T-helper 2 cell treated with Interferon-gamma antibody and Interleukin-4, amounts not matched to agents 5 μg/mL and 100 μg/mL, for 36 hours (primary cell): ENCODE data around the gene NRTN.
"Not testable (repeated sequence)": the region's sequence is repeated elsewhere in the genome, so short reads cannot be mapped to it uniquely, and the experiment has no call there.

Experiments
- DNase-seq: peaks from one replicate; pipeline ENCODE4 v3.0.0; 2021; ENCODE audit warnings: low spot score
- H3K27ac Mint-ChIP-seq: one replicate; pipeline ENCODE4 v1.8.0; 2021; ENCODE audit warnings: mild to moderate bottlenecking, mixed read lengths
- H3K27me3 Mint-ChIP-seq: one replicate; pipeline ENCODE4 v1.8.0; 2021; ENCODE audit warnings: low read depth, mixed read lengths
- H3K36me3 Mint-ChIP-seq: one replicate; pipeline ENCODE4 v1.8.0; 2021; ENCODE audit warnings: low read depth, mixed read lengths
- H3K4me1 Mint-ChIP-seq: one replicate; pipeline ENCODE4 v1.8.0; 2021; ENCODE audit warnings: low read depth, mixed read lengths
- H3K4me3 Mint-ChIP-seq: one replicate; pipeline ENCODE4 v1.8.0; 2022; ENCODE audit warnings: mild to moderate bottlenecking, moderate library complexity, mixed read lengths
- H3K9me3 Mint-ChIP-seq: one replicate; pipeline ENCODE4 v1.8.0; 2021; ENCODE audit warnings: mixed read lengths

NRTN gene

DNA sequence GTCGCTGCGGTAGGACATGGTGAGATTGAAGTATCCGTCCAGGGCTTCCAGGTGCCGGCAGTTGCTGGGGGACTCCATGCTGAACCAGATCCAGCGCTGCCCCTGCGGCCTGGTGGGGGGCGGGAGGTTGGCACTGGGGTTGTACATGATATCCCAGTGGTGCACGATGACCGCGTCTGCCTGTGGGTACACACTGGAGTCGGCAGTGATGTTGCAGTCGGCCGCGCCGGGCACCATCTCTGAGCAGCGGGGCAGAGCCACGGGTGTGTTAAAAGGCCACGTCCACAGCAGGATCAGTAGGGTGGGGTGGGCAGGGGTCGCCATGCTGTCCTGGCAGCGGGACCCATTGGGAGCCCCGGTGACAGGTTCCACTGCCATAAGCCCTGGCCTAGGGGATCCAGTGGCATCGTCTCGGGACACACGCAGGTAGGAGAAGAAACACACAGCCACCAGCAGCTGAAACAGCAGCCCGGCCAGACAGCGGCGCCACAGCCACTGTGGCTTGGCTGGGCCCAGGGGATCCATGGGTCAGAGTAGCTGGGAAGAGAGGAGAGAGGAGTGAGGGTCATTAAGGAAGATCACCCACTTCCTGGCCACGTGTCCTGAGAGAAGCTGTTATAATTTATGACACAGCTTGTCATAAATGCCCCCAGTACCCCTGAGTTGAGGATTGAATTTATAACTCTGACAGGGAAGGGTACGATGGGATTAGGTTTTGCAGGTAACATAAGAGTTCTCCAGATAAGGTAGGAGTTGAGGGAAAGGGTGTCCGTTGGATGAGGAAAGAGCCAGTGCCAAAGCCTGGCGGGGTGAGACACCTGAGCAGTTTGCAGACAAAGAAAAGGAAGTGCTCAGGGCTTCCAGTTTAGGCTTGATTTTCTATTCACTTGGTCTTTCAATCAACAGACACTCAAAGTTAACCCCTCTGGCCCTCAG is 62.6 kb downstream of the NRTN start:
- Mint-ChIP-seq H3K27ac (no peak overlapping the region), H3K27me3 (no peaks in the 10 kb centered on the region), H3K4me1 (no peaks in the 10 kb centered on the region), H3K4me3 (no peak overlapping the region), H3K36me3 (no peaks in the 10 kb centered on the region), H3K9me3 (no peaks in the 10 kb centered on the region)
- no peak for DNase-seq

DNA sequence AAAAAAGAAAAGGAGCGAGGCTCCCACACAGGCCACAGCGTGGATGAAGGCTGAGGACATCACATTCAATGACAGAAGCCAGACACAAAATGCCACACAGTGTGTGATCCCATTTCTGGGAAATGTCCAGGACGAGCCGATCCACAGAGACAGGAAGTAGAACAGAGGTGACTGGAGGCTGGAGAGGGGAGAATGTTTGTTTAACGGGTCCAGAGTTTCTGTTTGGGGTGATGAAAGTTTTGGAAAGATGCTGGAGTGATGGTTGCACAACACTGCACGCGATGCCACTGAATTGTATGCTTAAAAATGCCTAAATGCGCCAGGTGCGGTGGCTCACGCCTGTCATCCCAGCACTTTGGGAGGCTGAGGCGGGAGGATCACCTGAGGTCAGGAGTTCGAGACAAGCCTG is 66.1 kb downstream of the NRTN start:
- Mint-ChIP-seq H3K9me3 (no peaks in the 10 kb centered on the region), H3K4me1 (no peaks in the 10 kb centered on the region), H3K27me3 (no peaks in the 10 kb centered on the region), H3K27ac (no peak overlapping the region), H3K4me3 (no peak overlapping the region), H3K36me3 (no peaks in the 10 kb centered on the region)
- DNase-seq: no peak

DNA sequence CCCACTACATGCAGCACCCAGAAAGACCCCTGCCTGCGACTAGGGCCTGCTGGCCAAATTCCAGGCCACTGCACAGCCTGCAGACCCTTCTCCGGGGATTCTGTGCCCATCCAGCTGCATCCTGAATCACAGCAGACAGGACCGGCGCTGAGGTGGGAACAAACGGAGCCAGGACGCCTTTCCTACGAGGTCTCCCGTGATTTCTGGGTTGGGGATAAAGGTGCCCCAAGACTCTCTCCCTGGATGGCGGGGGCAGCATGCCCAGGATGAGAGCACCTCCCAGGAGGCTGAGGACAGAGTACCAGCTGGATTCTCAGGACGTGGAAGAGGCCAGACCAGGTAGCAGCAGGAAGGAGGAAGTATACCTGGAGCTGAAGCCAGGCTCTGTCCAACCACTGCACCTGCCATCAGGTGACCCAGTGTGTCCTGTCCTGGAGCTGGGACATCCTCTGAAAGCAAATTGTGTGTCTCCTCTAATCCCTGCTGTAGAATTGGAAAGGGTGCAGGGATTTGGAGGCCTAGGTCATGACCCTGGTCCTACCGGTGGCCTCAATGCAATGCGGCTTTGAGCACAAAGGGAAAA is 68.8 kb downstream of the NRTN start:
- no peak overlapping the region for H3K27ac Mint-ChIP-seq
- no peak for DNase-seq
- H3K27me3 Mint-ChIP-seq: no peaks in the 10 kb centered on the region
- H3K4me1 Mint-ChIP-seq: no peaks in the 10 kb centered on the region
- H3K4me3 Mint-ChIP-seq: no peak overlapping the region
- no peaks in the 10 kb centered on the region for H3K9me3 Mint-ChIP-seq
- no peaks in the 10 kb centered on the region for H3K36me3 Mint-ChIP-seq

DNA sequence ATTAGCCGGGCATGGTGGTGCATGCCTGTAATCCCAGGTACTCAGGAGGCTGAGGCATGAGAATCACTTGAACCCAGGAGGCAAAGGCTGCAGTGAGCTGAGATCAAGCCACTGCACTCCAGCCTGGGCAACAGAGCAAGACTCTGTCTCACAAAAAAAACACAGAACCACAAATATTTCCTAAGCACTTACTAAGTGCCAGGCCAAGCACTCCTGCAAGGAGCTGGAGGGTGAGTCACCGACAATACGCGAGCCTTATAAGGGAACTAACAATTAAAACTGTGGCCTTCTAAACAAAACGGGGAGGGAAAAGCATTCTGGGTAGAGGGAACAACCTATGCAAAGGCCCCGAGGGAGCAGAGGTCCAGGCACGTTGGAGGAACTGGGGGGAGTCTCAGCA is 69.6 kb downstream of the NRTN start:
- not testable (repeated sequence) for H3K27me3 Mint-ChIP-seq, H3K4me1 Mint-ChIP-seq, H3K27ac Mint-ChIP-seq, H3K9me3 Mint-ChIP-seq, H3K4me3 Mint-ChIP-seq, H3K36me3 Mint-ChIP-seq, DNase-seq

DNA sequence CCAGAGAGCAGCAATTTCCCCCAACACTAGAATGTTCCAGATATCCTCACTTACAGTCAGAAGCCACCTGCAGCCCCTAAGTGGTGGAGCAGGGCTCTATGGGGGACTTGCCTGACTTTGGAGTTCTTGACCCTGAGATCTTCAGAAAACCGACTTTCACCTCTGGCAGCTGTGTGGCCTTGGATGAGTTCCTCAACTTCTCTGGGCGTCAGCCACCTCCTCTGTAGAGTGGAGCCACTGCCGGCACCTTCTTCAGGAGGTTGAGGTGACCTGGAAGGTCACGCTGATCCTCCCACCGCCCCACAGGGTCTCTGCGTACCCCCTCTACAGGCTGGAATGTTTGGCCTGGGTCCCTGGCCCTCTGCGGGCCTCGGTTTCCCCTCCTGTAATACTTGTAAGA is 72.6 kb downstream of the NRTN start:
- no peaks in the 10 kb centered on the region for H3K36me3 Mint-ChIP-seq
- H3K4me3 Mint-ChIP-seq: no peak overlapping the region
- no peak for DNase-seq
- no peaks in the 10 kb centered on the region for H3K9me3 Mint-ChIP-seq
- no peaks in the 10 kb centered on the region for H3K4me1 Mint-ChIP-seq
- no peak overlapping the region for H3K27ac Mint-ChIP-seq
- peaks cover under 1% of the 10 kb centered on the region for H3K27me3 Mint-ChIP-seq

DNA sequence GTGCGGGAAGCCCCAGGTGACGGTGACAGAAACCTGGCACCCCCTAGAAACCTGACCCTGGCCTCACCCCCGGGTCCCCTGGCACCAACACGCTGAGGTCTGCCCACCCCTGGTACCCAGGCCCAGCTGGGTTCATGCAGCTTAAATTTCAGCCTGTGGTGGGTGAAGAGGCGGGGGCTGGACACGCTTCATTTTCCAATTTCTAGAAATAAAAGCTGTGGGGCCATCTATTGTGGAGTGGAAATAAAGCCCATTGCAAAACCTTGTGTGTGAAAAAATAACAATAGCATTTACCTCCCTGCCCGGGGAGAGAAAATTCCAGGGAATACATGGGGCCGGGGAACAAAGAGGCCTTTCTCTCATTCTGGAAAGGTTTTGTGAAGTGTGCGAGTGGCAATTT is 73.0 kb downstream of the NRTN start:
- no peaks in the 10 kb centered on the region for H3K36me3 Mint-ChIP-seq
- H3K9me3 Mint-ChIP-seq: no peaks in the 10 kb centered on the region
- no peak overlapping the region for H3K4me3 Mint-ChIP-seq
- H3K27me3 Mint-ChIP-seq: peaks cover 4% of the 10 kb centered on the region
- H3K27ac Mint-ChIP-seq: no peak overlapping the region
- DNase-seq: no peak
- no peaks in the 10 kb centered on the region for H3K4me1 Mint-ChIP-seq
